DMS153 (cell line): ENCODE measurements around the gene CIBAR2.
"Not testable (repeated sequence)": the region's sequence is repeated elsewhere in the genome, so short reads cannot be mapped to it uniquely, and the experiment has no call there.

ENCODE experiments used
- DNase-seq: peaks from one replicate; lab custom pipeline; 2025; lab: John Stamatoyannopoulos, UW

The CIBAR2 gene

DNA sequence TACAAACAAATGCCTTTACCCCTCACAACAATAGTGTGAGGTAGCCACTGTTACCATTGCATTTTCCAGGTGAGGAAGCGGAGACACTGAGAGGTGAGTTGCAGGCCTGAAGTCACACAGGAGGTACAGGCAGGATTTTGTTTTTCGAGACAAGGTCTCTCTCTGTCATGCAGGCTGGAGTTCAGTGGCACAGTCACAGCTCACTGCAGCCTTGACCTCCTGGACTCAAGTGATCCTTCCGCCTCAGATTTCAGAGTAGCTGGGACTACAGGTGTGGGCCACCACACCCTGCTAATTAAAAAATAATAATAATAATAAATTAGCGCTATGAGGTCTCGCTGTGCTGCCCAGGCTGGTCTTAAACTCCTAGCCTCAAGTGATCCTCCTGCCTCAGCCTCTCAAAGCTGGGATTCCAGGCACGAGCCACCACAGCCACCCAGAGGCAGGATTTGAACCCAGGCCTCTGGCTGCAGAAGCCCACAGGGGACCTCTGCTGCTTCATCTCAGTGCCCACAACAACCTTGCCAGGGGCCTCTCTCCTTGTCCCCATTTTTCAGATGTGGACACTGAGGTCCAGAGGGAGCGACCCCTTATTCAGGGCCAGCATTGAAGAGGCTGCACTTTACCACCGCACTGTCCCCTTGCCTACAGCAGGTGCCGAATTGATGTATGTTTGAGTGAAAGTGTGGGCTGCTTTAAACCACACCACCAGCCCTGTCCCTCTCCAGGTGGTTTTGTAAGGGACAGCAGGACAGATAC, 16.0 kb upstream of the CIBAR2 start:
- no peak for DNase-seq

DNA sequence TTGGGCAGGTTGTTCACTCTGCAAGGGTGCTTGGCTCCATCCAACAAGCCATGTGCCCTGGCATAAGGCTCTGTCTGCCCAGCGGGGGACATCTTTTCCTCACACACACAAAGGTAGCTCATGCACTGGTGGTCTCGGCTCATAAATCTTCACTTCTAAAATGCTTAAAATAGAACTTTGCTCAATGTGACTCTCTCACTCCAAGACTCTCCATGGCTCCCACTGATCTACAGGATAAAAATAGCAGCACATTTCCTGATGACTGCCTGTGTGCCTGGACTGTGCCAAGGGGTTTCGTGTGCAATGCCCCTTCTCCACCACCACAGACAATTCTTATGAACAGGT, 15.1 kb upstream of the CIBAR2 start:
- DNase-seq = peak; percentile 53

DNA sequence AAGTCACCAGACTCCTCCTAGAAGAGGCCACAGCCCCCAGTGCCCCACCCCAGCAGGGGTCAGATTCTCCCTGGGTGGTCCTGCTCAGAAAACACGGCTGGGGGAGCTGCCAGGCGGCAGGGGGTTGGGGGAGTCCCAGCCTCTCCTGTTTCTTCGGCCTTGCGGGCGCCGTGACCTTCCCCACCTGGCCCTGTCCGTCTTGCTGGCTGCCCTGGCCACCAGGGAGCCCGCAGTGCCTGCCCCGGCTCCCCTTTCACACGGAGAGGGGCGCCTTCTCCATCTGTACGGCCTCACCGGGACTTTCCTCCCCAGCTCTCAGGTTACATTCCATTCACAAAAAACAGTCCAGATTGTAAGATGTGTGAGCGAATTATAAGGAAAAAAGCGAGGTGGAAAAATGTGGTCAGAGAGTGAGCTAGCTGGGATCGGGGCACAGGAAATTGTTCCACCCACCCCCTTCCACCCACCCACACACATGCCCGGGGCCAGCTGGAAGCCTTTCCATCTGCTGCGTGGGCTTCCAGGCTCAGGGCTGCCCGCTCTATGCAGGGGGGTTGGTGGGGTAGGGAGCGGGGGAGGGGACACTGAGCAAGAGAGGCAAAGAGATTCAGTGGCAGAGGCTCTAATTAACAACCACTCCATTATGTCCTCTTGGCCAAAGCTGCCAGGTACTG, 14.6 kb upstream of the CIBAR2 start:
- peak; percentile 31 for DNase-seq

DNA sequence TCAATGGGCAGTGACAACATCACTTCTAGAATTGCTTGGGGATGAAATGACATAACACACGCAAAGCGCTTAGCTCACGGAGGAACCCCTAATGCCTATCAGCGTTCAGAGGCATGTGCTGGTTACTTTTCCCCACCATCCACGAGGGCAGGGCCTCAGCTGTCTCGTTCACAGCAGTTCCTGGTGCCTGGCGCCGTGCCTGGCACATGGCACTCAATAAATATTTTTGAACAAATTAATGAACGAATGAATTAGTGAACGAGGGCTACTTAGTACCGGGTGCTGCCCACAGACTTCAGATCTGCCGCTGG, 14.1 kb upstream of the CIBAR2 start:
- DNase-seq = no peak

DNA sequence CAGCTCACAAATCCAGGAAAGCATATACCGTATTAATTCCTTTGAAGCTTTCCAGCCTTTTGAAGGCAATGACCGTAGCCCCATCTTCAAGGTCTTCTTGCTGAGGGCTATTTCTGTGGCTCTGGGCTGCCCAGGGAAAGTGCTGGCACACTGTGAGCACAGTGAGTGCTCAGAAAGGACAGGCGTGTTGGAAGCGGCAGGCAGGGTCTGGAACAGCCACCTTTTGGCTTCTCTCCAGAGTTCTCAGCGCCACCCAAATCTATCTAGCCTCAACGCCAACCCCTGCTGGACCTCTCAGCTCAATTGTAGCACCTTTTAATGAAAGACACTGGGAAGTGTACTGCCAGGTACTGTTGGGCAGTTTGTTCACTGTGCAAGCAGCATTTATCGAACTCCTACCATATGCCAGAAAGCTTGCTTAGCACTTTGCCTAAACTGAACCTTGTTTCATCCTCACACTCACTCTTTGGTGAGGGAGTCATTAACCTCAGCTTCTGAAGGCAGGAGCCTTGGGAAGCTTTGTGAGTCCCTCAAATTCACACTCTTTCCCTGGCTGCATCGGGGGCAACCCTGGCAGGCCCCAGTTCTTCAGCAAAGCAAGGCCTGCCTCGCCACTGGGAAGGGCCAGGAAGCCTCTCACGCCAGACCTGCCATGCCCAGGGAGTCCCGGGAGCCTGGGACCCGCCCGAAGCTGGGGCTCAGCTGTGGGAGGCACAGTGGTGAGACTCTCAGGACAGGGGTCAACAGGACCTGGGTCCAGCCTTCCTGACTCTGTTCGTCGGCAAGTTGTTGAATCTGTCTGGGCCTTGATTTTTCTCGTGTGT, 13.5 kb upstream of the CIBAR2 start:
- peak; percentile 2 for DNase-seq

DNA sequence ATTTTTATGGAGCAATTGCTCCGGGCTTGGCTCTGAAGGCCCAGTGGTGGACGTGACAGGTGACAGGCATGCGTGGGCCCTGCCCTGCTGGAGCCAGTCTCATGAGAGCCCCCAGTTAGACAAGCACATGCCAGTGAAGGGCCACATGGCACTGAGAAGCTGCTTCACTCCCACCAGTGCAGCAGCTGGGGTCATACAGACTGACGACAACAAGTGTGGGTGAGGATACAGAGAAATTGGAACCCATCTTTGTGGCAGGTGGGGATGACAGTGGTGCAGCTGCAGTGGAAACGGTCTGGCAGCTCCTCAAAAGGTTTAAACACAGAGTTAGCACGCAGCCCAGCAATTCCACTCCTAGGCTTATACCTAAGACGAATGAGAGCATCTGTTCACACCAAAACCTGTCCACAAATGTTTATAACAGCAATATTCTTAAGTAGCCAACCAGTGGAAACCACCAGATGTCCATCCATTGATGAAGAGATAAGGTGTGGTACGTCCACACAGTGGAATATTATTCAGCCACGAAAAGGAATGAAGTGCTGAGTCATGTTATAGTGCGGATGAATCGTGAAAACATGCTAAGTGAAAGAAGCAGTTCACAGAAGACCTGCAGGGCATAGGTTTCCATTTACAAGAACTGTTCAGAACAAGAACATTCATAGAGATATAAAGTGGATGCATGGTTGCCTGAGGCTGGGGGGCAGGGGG, 12.5 kb upstream of the CIBAR2 start:
- no peak for DNase-seq

DNA sequence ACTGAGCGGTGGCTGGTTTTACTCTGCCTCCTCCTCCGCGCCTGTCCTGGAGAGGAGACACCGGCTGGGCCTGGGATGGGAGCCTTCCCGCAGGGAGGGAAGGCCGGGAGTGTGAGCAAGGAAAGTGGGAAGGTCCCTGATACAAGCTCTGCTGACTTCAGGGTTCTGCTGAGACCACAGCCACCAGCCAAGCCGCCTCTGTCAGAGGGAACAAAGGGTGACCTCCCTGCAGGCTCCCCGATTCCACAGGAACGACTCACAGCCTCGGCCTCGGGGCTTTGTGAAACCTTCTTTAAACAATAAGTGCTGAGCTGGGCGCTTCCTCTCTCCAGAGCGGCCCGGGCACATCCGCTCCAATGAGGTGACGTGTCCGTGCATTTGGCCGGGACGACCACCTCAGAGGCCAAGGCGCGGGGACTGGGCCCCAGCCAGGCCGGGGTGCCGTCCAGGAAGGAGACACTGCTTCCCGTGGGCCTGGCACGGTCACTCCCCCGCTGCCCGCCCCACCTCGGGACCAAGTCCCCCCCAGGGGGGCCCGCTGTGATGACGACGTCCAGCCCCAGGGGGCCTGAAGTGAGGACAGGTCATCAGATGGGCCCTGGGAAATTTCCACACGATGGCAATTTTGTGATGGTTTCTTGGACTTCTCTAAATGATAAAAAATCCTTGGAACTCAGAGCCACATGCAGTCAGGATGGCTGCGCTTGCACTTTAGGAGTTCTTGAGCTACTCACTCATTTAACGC, 11.8 kb upstream of the CIBAR2 start:
- no peak for DNase-seq

DNA sequence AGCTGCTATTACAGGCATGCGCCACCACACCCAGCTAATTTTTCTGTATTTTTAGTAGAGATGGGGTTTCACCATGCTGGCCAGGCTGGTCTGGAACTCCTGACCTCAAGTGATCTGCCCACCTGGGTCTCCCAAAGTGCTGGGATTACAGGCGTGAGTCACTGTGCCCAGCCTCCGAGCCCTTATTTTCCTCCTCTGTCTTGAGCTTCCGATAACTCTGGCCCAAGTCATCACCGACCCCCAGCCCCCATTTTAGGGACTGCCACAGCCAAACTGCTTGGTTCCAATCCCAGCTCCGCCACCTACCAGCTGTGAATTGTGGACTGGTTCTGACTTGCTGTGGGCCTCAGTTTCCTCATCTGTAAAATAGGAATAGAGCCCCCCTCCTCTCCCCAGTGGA, 11.2 kb upstream of the CIBAR2 start:
- DNase-seq = not testable (repeated sequence)

DNA sequence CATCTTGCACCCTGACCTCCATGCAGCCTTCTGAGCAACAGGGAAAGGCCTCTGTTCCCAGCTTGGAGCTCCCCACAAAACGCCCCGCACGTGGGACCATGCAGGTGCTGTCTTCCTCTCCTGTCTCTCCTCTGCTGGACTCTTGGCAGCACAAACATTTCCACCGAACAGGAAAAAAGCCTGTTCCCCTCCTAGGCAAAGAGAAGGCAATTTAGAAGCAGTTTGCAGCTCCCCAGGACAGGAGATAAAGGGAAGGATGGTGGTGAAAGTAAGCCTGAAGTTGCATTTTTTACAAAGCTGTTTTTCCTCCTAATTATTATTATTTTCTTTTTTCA, 7.7 kb upstream of the CIBAR2 start:
- no peak for DNase-seq

DNA sequence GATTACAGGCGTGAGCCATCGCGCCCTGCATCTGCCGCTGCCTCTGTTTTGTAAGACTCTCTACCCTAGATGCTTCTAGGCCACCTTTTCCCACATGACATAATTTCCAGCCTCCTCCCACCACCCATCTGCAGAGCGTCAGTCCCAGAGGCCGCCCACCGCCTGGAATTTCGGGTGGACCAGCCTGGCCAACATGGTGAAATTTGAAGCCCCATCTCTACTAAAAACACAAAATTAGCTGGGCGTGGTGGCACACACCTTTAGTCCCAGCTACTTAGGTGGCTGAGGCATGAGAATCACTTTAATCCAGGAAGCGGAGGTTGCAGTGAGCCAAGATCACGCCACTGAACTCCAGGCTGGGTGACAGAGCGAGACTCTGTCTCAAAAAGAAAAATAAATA, 5.1 kb upstream of the CIBAR2 start:
- no peak for DNase-seq

DNA sequence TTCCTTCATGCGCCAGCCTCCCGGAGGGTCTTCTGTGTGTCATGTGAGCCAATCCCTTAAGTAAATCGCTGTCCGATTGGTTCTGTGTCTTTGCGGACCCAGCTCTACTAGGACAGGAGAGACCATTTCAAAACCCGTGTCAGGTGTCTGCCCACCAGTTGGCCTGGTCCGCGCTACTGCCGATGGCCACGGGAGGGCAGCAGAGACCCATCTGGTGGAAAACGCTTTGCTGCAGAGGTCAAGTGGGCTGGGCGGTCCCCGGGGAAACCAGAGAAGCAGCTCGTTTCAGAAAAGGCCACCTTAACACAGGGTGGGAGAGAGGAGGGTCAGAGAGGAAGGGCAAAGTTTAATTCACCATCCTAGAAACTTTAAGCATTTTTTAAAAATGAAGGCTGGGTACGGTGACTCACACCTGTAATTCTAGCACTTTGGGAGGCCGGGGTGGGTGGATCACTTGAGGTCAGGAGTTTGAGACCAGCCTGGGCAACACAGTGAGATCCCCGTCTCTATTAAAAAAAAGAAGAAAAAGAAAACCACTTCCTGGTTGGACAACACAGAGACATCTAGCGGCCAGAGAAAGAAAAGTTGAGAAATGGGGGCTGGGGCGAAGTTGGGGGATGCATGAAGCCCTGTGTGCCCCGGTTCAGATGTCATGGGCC, 2.8 kb upstream of the CIBAR2 start:
- peak; percentile 67 for DNase-seq

DNA sequence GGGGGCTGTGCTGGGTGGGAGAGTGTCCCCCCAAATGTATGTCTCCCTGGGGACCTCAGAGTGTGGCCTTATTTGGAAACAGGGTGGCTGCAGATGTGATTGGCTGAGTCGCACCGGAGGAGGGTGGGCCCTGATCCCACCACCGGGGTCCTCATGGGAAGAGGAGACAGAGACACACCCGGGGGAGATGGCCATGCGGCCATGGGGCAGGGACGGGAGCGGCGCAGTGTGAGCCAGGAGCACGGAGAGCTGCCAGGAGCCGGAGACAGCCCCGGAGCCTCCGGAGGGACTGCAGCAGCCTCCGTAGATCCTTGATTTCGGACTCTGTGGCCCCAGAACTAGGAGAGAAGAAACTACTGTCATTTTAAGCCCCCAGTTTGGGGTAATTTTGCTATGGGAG, 1.6 kb upstream of the CIBAR2 start:
- DNase-seq = no peak

DNA sequence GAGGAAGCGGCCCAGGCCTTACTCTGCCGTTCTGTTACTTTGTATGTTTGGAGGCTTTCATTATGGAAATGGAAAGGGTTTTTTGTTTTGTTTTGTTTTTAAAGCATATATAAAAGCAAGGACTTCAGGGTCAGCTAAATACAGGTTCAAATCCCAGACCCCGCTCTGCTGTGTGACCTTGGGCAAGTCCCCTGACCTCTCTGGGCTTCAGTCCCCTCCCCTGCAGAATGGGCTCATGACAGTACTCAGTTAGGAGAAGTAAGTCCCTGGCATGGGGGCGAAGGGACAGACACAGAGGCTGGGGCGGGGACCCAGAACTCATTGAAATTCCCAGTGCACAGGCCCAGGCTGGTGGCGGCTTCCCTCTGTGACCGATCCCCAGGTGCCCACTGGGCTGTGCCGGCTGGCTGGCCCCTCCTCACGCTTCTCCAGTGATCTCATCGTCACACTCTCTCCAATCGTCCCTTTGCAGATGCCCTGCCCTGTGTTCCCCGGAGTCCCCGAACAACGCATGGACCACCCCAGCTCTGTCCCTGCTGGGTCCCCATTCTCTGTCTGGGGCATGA, 979 bp upstream of the CIBAR2 start:
- DNase-seq = no peak

DNA sequence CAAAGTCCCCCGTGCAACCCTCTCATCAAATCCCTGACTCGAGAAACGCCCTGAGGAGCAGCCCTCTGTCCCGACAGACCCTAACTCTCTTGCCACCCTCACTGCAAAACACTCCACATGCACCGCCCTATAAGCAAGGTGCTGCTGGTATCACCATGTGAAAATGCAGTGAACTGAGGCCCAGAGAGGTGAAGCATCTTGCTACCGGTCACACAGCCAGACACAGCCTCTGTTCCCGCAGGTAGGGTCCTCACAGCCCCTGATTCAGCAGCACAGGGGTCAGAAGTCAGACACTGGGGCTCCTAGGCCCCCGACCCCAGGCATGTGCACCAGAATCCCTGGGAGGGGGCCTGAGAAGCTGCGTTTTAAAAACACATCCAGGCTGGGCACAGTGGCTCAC, 1.1 kb downstream of the CIBAR2 start:
- DNase-seq = no peak

DNA sequence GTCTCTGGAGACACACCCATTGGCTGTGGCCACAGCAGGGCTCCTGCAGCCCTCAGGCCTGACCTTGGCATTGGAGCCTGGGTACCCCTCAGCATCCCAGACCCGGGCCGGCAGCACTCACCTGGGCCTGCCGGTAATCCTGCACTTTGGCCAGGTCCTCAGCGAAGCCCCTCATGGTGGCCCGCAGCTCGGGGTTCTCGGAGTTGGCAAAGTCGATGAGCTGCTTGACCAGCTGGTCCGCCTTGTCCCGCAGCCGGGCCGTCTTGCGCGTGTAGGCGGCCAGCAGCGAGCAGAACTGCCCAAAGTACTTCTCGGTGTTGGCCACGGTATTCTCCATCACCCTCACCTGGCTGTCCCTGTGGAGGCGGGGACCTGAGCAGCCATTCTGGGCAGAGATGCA, 2.2 kb downstream of the CIBAR2 start:
- DNase-seq = no peak

DNA sequence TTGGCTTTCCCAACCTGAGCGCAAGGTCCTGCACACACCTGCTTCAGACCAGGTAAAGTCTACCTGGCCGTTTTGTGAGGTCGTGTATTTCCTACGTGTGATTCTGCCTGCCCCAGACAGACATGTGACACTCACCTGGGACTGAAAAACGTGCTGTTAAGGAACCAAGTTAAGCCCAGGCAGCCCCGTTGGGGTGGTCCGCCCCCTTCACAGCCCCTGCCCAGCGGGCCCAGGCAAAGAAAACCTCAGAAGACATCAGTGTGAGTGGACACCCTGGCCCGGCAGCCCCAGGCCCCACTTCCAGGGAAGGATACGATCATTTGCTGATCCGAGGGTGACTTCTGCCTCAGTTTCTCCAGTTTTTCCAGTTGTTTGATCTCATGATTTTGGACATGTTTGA, 4.7 kb downstream of the CIBAR2 start:
- no peak for DNase-seq

DNA sequence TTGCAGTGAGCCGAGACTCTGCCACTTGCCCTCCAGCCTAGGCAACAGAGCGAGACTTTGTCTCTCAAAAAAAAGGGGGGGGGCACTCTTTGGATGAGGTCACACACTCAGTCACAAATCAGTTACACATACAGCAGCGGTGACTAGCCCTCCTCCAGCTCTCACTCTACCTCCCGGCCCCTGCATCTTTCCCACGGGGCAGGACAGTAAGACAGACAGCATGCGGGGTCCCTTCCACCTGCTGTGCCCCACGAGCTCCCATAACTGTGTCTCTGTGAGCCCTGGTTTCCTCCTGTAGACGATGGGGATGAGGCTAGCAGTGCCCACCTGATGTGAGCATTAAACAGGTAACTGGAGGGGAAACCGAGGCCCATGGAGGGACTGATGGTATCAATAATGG, 5.2 kb downstream of the CIBAR2 start:
- no peak for DNase-seq

DNA sequence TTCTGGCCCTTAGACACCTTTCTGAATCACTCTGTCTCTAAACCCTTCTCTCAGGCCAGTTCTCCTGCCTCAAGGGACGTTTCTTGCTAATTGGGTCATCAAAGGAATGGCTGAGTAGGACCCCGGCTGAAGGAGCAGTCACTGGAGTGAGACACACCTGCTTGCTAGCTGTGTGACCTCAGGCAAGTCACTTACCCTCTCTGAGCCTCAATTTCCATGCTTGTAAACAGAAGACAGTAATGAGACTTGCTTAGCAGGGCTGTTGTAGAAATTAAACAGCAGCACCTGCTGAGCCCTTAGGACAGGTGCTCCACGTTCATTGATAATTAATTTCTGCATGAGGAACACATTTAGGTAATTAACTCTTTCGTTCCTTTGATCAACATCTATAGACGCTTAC, 6.8 kb downstream of the CIBAR2 start:
- no peak for DNase-seq

DNA sequence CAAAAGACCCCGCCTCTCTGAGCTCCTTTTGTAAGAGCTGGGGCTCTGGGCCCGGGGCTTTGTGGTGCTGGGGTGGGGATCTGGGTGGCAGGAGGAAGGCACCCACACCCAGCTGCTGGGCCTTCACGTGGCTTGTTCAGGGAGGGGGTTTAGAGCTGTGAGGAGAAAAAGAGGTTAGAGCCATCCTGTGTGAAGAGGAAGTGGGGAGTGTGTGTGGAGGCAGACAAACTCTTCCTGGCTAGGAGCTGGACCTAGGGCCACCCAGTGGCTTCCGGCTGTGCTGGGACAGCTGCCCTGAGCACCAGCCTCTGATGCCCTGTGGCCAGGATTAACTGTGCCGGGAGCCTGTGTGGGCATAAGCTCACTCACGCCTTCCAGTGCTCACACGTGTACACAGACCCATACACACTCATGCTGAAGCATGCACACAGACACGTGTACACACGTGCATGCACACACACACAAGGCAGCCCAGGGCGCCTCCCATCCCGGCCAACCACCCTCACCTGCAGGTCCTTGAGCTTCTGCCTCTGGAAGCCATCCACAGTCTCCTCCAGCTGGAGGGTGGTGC, 7.4 kb downstream of the CIBAR2 start:
- no peak for DNase-seq

DNA sequence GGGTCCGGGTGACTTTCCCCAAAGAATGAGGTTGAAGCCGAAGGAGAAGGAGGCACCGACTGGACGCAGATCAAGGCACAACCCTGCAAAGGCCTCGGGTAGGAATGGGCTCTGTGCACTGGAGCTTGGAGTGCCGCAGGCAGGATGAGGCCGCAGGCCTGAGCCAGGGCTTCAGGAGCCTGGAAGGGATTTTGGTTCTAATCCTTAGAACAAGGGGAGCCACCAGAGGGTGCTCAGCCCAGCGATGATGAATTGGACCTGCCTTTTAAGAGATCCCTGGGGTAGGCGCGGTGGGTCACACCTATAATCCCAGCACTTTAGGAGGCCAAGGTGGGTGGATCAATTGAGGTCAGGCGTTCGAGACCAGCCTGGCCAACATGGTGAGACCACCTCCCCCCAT, 8.1 kb downstream of the CIBAR2 start:
- DNase-seq = no peak
